A549 treated with RU486 at 1 μM for 4 hours (cell line): Measurements from ENCODE around the gene SWT1. TPM values are rescaled to one million over a fixed set of nuclear protein-coding genes. Genes with fewer than 3 reads are reported as not detected.

ENCODE experiments used
- total RNA-seq: library from RNA; stranded (reverse); fragments of 200-300 nt; extraction: Qiagen RNA extraction; gene quantifications from 5 replicates; pipeline ENCODE4 v1.2.3, GENCODE V29; 2022; ENCODE audit warnings: low read depth

The SWT1 gene
- total RNA-seq, result 0.61 to 1.9 TPM (median 1.2 TPM) in 5 replicates

GRCh38 chr1:185156854-185157598 is at the start of gene SWT1, which contains the start of gene TRMT1L:
TSS of gene SWT1 (plus strand) at chr1:185157167. CDS start at chr1:185160842, 3,675 bp downstream.
TSS of gene TRMT1L (minus strand) at chr1:185156953. CDS start at chr1:185156712, 241 bp downstream.

GRCh38 chr1:185317034-185317885 is 160.3 kb downstream of the SWT1 start, which contains the start of gene IVNS1ABP:
TSS of gene IVNS1ABP (minus strand) at chr1:185317243. CDS start at chr1:185309493, 7,750 bp downstream.

Other genes with a start within 250 kb of the SWT1 start
- gene NIBAN1, start 182.7 kb upstream of the SWT1 start, total RNA-seq, result 0.87 to 1.2 TPM (median 0.92 TPM) in 5 replicates
- 18.6 to 26.5 TPM (median 19.6 TPM) in 5 replicates for gene RNF2, start 111.6 kb upstream of the SWT1 start, total RNA-seq
- 8.6 to 18.2 TPM (median 13.1 TPM) in 5 replicates for gene TRMT1L, start 214 bp upstream of the SWT1 start, total RNA-seq
- gene IVNS1ABP, start 160.1 kb downstream of the SWT1 start, total RNA-seq, result 21.6 to 26.5 TPM (median 24.7 TPM) in 5 replicates